Natural killer cell (primary cell): ENCODE data around the gene NDUFB11. TPM values are rescaled to one million over a fixed set of nuclear protein-coding genes. Genes with fewer than 3 reads are reported as not detected.

Experiments used
- ATAC-seq, 3 donors: fragments of 150-1000 bp in 2 of 3; fragments of 200-7000 bp in 1 of 3; cut with Tn5 transposase; 1 replicate in 1 of 3; 2 replicates in 2 of 3; pipeline ENCODE4 v1.10.0; 2021; ENCODE audit warnings: mild to moderate bottlenecking in 2 of 3, moderate library complexity in 2 of 3
- DNase-seq, 2 donors: peaks; one replicate each; pipeline versions ENCODE4 v3.0.0 to v3.0.0-alpha.2; 2013 to 2021; ENCODE audit warnings: mixed read lengths in 1 of 2
- H3K27ac ChIP-seq: one replicate; pipeline ENCODE4 v1.5.1; 2013; ENCODE audit warnings: mild to moderate bottlenecking, low read length
- H3K27me3 ChIP-seq: one replicate; pipeline ENCODE4 v1.6.1; 2013; ENCODE audit warnings: low read length; ENCODE audit not compliant: control insufficient read depth, insufficient read depth
- H3K36me3 ChIP-seq: one replicate; pipeline ENCODE4 v1.6.1; 2013; ENCODE audit warnings: low read length; ENCODE audit not compliant: control insufficient read depth, insufficient read depth
- H3K4me1 ChIP-seq: one replicate; pipeline ENCODE4 v1.6.1; 2013; ENCODE audit warnings: low read length; ENCODE audit not compliant: control insufficient read depth, insufficient read depth
- H3K4me3 ChIP-seq: one replicate; pipeline ENCODE4 v1.5.1; 2013; ENCODE audit warnings: low read length
- H3K9me3 ChIP-seq: one replicate; pipeline ENCODE4 v1.6.1; 2013; ENCODE audit warnings: low read length; ENCODE audit not compliant: control insufficient read depth, insufficient read depth
- H3K27ac Mint-ChIP-seq, 2 donors: one replicate each; pipeline ENCODE4 v1.8.0; 2022; ENCODE audit warnings: mild to moderate bottlenecking in 2 of 2, mixed read lengths in 2 of 2, moderate library complexity in 1 of 2
- H3K27me3 Mint-ChIP-seq, 2 donors: one replicate each; pipeline ENCODE4 v1.8.0; 2022; ENCODE audit warnings: low read depth in 2 of 2, mixed read lengths in 2 of 2
- H3K36me3 Mint-ChIP-seq: one replicate; pipeline ENCODE4 v1.8.0; 2022; ENCODE audit warnings: mixed read lengths
- H3K4me1 Mint-ChIP-seq, 2 donors: one replicate each; pipeline ENCODE4 v1.8.0; 2022; ENCODE audit warnings: mixed read lengths in 2 of 2
- H3K4me3 Mint-ChIP-seq: one replicate; pipeline ENCODE4 v1.8.0; 2022; ENCODE audit warnings: mild to moderate bottlenecking, moderate library complexity, mixed read lengths
- H3K9me3 Mint-ChIP-seq, 2 donors: one replicate each; pipeline ENCODE4 v1.8.0; 2022; ENCODE audit warnings: mixed read lengths in 2 of 2
- CTCF ChIP-seq: fragments of 200-600 bp; IDR thresholded peaks from one replicate; pipeline ENCODE4 v1.8.0; 2022; ENCODE audit warnings: antibody characterized with exemption
- WGBS: methylation state at CpG from one replicate; pipeline ENCODE4 v1.1.7; 2013; ENCODE audit warnings: missing lambda C conversion rate; ENCODE audit not compliant: insufficient coverage; 5-methylcytosine and 5-hydroxymethylcytosine counted together
- intact Hi-C: fragments of 100-400 bp; cut with micrococcal nuclease; formaldehyde crosslinking; loops from one replicate; pipeline ENCODE4 v1.14.2; 2022
- total RNA-seq, 4 donors: library from RNA; stranded (reverse); fragments of 120-200 nt in 1 of 4; gene quantifications; one replicate each; pipeline versions ENCODE4 v1.2.3 to v1.2.4, GENCODE V29; 2013 to 2022

Gene NDUFB11
- total RNA-seq, 3 donors from 2014 or later (not counting 1 experiment from before 2014, with no cell fraction given) = 38.2 to 43.3 (median 42.3) TPM

DNA sequence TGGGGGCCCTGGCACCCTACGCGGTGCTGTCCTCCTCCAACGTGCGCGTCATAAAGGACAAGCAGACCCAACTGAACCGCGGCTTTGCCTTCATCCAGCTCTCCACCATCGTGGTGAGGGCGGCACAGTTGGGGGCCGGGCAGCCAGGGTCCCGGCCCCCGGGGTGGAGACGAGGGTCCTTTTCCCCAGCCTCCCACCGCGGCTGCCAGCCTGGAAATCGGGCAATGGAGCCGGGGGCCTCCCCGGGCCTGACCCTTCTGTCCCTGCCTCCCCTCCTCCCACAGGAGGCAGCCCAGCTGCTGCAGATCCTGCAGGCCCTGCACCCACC is 35.4 kb upstream of the NDUFB11 start:
- Histone ChIP-seq H3K36me3 (peaks cover 50% of the 10 kb centered on the region), H3K27ac (no peak overlapping the region), H3K9me3 (no peaks in the 10 kb centered on the region), H3K4me1 (no peaks in the 10 kb centered on the region), H3K4me3 (no peak overlapping the region), H3K27me3 (no peaks in the 10 kb centered on the region)
- WGBS = 98% methylated on average over 16 of the region's 18 CpGs
- Mint-ChIP-seq H3K4me1 (no peaks in the 10 kb centered on the region), H3K9me3 (no peaks in the 10 kb centered on the region), H3K36me3 (no peaks in the 10 kb centered on the region), H3K27me3 (no peaks in the 10 kb centered on the region), H3K4me3 (no peak overlapping the region), H3K27ac (no peak overlapping the region)
- DNase-seq (no peak), ATAC-seq (no peak)
- intact Hi-C loops = no loop called here
- no peak for TF ChIP-seq CTCF

DNA sequence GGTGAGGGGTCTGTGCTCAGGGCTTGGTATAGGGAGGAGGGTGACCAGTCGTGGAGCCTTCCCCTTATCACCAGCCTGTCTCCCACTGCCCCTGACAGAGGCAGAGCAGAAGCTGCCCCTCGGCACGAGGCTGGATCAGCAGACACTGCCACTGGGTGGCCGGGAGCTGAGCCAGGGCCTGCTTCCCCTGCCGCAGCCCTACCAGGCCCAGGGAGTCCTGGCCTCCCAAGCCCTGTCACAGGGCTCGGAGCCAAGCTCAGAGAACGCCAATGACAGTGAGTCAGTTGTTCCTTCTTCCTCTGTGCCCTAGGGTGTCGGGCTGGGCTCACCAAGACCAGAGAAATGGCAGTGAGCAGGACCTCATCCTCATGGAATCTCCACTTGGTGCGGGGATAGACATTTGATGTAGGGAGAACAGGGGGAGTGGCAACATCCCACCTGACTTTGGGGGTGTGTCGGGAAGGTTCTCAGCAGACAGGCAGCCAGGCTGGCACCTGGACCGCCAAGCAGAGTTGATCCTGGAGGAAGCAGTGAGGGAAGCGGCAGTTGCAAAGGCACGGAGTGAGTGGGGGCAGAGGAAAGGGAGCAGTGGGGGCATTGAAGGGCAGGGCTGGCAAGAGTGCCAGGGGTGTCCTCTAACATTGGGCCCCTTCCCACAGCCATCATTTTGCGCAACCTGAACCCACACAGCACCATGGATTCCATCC is 34.9 kb upstream of the NDUFB11 start:
- no peak for TF ChIP-seq CTCF
- ATAC-seq (no peak), DNase-seq (no peak)
- Mint-ChIP-seq H3K9me3 (no peaks in the 10 kb centered on the region), H3K36me3 (no peaks in the 10 kb centered on the region), H3K4me3 (no peak overlapping the region), H3K4me1 (no peaks in the 10 kb centered on the region), H3K27ac (no peak overlapping the region), H3K27me3 (no peaks in the 10 kb centered on the region)
- H3K27me3 ChIP-seq = no peaks in the 10 kb centered on the region
- peaks cover 50% of the 10 kb centered on the region for H3K36me3 ChIP-seq
- H3K4me3 ChIP-seq = no peak overlapping the region
- no peak overlapping the region for H3K27ac ChIP-seq
- no peaks in the 10 kb centered on the region for H3K9me3 ChIP-seq
- no peaks in the 10 kb centered on the region for H3K4me1 ChIP-seq
- intact Hi-C loops = no loop called here
- WGBS = 97% methylated on average over 12 of the region's 14 CpGs

GRCh38 chrX:47178337-47178736 is 33.8 kb upstream of the NDUFB11 start:
- H3K4me3 ChIP-seq = no peak overlapping the region
- Mint-ChIP-seq H3K4me3 (no peak overlapping the region), H3K4me1 (peaks cover 0 to 6% of the 10 kb centered on the region in 2 donors), H3K27ac (no peak overlapping the region), H3K27me3 (no peaks in the 10 kb centered on the region), H3K36me3 (no peaks in the 10 kb centered on the region), H3K9me3 (no peaks in the 10 kb centered on the region)
- no peaks in the 10 kb centered on the region for H3K4me1 ChIP-seq
- no peak for TF ChIP-seq CTCF
- intact Hi-C loops = no loop called here
- H3K27me3 ChIP-seq = no peaks in the 10 kb centered on the region
- WGBS = 95% methylated on average over 5 of the region's 5 CpGs
- no peak for ATAC-seq
- H3K9me3 ChIP-seq = no peaks in the 10 kb centered on the region
- H3K27ac ChIP-seq = no peak overlapping the region
- no peak for DNase-seq
- peaks cover 55% of the 10 kb centered on the region for H3K36me3 ChIP-seq

- no peaks in the 10 kb centered on the region for H3K27me3 ChIP-seq
- intact Hi-C loops = no loop called here
- H3K4me1 ChIP-seq = no peaks in the 10 kb centered on the region
- no peak overlapping the region for H3K4me3 Mint-ChIP-seq
- WGBS = 40% methylated on average over 2 of the region's 2 CpGs
- no peak overlapping the region for H3K4me3 ChIP-seq
- DNase-seq (no peak), ATAC-seq (no peak)
- H3K27ac Mint-ChIP-seq = no peak overlapping the region
- no peak for TF ChIP-seq CTCF
- H3K27ac ChIP-seq = no peak overlapping the region
- no peaks in the 10 kb centered on the region for H3K27me3 Mint-ChIP-seq
- no peaks in the 10 kb centered on the region for H3K36me3 Mint-ChIP-seq
- H3K36me3 ChIP-seq = peaks cover 52% of the 10 kb centered on the region
- no peaks in the 10 kb centered on the region for H3K9me3 ChIP-seq
- no peaks in the 10 kb centered on the region for H3K9me3 Mint-ChIP-seq
- peaks cover 0 to 6% of the 10 kb centered on the region in 2 donors for H3K4me1 Mint-ChIP-seq
Observed at GRCh38 chrX:47177079-47177478, 32.6 kb upstream of the NDUFB11 start.
